Esophagus muscularis mucosa (tissue), 4 donors: ENCODE results near the gene NBAS.

Experiments used
- CTCF ChIP-seq, 3 experiments: fragments of 200-600 bp in 2 of 3; fragments of 450-650 bp in 1 of 3; sonication (generic) in 2 of 3; IDR thresholded peaks; one replicate each; pipeline ENCODE4 v1.5.1; 2017 to 2019; ENCODE audit warnings: antibody characterized with exemption in 3 of 3, mild to moderate bottlenecking in 2 of 3, moderate library complexity in 1 of 3
- EP300 ChIP-seq: sonication (generic); formaldehyde crosslinking; IDR thresholded peaks from one replicate; pipeline ENCODE4 v1.6.1; 2017; ENCODE audit warnings: antibody characterized with exemption
- POLR2A ChIP-seq: fragments of 450-650 bp; IDR thresholded peaks from one replicate; pipeline ENCODE4 v1.6.1; 2017; ENCODE audit warnings: antibody characterized with exemption, moderate library complexity, mild to moderate bottlenecking, low read depth
- POLR2AphosphoS5 ChIP-seq, 2 donors: sonication (generic); formaldehyde crosslinking; IDR thresholded peaks; one replicate each; pipeline ENCODE4 v1.6.1; 2017; ENCODE audit warnings: antibody characterized with exemption in 2 of 2

GRCh38 chr2:15517793-15518192 lies 43.3 kb downstream of the NBAS start:
- TF ChIP-seq POLR2A (no peak), POLR2AphosphoS5 (IDR thresholded peaks at IDR 0.05) (no peak), CTCF (IDR thresholded peaks at IDR 0.05) (no peak), EP300 (no peak)
